Fibroblast of skin of scalp (primary cell): Measurements from ENCODE around the gene THAP12.
"Not testable (repeated sequence)": the region's sequence is repeated elsewhere in the genome, so short reads cannot be mapped to it uniquely, and the experiment has no call there.

Source experiments
- DNase-seq: peaks from one replicate; pipeline ENCODE4 v3.0.0-alpha.2; 2013

The THAP12 gene

DNA sequence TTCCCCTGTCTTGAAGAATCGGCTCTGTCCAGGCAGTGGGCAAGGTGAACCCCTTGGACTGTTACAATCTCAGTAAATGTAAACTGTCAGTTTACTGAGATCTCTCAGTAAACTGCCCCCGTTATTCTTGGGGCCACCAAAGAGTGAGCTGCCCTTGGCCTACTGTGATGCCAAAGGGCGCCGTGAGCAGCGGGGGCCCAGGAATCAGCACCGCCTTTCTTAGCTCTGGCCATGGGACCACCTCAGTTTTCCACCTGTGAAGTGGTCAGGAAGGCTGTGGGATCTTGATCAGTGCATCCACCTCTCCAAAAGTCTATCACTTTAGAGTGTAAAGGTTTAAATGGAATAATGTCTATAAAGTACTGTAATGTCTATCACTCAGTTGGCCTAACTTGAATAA, 57.1 kb downstream of the THAP12 start:
- DNase-seq, result no peak

DNA sequence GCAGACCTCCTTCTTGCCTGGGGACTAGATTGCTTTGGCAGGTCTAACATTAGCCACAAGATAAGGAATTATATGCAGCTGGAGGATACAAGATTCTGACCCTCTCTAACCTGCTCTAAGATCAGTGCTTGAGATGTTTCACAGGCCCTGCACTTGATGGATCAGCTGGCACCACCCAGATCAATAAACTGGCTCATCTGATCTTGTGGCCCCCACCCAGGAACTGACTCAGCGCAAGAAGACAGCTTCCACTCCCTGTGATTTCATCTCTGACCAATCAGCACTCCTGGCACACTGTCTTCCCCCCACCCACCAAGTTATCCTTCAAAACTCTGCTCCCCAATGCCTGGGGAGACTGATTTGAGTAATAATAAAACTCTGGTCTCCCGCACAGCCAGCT, 57.6 kb downstream of the THAP12 start:
- DNase-seq, result not testable (repeated sequence)

DNA sequence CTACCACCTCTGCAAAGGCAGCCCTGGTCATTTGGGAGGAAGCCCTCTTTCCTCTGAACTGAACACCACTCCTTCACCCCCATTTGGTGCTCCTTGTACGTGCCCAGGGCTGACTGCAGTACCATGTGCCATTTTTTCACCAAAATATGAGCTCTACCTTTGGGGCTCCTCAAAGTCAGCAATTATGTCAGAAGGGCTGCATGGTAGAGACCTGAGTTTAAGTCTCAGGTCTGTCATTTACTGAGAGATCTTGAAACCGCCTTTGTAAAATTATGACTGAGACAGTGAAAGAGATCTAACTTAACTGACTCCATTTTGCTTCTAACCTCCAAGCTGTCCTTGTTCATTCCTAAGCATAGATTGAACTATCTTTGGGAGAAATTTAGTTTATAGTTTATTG, 58.0 kb downstream of the THAP12 start:
- no peak for DNase-seq

DNA sequence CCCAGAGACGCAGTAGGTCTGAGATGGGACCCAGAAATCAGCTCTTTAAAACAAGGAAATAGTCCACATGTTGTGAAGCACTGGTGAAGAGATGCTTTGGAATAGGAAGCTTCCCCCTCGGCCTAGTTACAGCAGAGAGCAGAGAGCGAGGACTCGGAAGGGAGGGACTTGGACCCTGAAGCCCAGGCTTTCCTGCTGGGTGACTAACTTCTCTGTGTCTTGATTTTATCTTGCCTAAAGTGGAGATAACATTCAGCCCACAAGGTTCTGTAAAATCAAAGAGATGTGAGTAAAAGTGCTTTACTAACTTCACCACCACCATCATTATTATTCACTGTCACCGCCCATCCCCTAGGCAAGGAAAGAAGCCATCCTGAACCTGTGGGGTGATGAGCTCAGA, 58.4 kb downstream of the THAP12 start:
- DNase-seq, result no peak

DNA sequence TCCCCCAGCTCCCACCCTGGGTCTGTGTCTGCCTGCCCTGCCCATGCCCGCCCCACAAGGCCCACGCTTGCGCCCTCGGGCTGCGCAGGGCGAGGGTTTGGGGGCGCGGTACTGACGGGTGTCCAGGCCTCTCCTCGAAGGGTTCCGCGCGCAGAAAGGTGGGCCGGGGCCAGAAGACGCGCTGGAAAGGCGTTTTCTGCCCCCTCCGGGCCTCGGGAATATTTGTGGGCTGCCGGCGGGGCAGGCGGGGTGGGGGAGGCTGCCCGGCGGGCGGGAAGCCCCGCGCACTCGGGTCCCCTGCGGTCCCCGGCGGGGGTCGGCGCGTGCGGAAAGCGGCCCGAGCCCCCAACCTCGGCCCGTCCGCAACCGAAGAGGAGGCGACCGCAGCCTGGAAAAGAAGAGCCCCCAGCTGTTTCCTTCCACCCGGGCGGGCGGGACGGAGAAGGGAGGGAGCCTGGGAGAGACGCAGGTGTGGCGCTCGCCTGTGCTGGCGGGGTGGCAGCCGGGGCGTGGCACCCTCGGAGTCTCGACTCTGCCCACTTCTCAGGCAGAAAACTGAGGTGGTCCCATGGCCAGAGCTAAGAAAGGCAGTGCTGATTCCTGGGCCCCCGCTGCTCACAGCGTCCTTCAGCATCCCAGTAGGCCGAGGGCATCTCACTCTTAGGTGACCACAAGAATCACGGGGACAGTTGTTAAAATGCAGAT, 59.0 kb downstream of the THAP12 start:
- no peak for DNase-seq

DNA sequence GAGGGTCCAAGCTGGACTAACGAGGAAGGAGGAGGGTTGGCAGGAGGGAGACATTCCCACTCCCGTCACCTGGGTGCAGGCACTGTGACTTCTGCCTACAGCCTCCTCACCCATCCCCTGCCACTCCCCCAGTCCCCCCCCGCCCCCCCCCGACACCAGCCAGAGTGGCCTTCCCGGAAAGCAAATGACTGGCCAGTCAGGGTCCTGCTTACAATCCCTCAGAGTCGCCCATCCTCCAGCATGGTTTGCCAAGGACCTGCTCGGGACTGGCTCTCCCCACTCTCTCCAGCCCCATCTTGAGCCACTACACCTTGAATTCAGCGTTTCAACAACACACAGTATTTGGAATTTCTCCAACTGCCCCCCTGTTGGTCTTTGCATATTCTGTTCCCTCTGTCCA, 59.6 kb downstream of the THAP12 start:
- DNase-seq, result no peak

DNA sequence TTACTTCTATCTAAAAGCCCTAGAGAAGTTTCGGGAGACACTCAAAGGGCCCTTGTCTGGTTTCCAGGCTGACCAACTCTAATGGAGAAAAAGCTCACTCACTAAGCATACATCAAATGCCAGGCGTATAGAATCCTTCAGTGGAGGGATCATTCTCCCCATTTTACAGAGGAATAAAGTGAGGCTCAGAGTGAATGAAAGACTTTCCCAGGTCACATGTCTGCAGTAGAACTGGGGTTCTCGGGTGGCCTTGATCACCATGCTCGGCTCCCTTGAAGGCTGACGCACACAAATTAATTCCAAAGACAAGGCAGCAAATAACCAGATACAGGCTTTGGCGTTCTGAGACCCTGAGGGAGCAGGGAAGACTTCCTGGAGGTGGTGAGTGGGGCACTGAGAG, 60.0 kb downstream of the THAP12 start:
- DNase-seq, result no peak

DNA sequence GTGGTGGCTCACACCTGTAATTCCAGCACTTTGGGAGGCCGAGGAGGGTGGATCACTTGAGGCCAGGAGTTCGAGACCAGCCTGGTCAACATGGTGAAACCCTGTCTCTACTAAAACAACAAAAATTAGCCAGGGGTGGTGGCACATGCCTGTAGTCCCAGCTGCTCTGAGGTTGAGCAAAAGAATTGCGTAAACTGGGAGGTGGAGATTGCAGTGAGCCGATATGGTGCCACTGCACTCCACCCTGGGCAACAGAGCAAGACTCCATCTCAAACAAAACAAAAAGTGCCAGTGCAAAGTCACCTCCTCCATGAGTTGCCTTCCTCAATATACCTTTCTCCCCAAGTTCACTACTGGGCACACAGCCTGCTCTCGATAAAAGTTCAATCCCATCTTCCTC, 61.1 kb downstream of the THAP12 start:
- DNase-seq, result not testable (repeated sequence)

DNA sequence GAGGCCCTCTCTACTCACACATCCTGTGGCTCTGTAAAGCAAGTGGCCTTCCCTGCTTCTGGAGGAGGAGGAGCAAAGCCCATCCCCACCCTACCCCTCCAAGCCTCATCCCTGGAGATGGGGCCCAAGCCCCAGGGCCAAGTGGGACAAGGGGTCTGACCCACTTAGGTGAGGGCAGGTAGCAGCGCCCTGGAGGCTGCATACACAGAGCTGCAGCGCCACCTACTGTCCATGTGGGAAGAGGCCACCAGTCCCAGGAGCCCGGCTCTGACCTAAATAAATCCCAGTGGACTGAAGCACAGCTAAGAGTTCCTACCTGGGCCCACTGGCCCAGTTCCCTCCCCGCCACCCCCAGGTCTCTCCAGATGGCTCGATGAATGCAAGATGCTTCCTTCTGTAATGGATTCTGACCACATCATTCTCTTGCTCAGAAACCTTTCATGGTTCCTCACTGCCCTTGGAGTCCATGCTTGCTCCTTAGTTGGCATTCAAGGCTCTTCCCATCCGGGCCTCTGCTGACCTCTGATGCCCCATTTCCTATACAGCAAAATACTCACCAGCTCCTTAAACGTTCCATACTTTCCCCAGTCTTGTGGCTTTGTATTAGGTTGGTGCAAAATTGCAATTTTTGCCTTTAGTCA, 62.1 kb downstream of the THAP12 start:
- DNase-seq, result peak; percentile 61

DNA sequence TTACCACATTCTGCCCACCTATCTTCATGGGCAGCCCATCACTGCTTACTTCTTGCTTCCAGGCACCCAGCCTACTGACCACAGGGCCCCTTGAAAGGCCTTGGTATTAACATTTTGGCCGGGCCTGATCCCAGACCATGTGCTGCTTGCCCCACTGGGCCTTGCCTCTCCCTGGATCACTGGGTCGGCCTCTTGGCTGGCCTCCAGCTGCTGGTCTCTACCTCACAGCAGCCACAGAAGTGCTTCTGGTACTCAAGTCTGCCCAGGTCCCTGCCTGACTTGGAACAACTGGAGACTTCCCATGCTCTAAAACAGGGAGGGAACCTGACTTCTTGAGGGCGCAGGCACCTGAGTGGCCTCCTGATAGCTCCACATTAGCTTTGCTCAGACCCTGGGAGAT, 63.6 kb downstream of the THAP12 start:
- no peak for DNase-seq

DNA sequence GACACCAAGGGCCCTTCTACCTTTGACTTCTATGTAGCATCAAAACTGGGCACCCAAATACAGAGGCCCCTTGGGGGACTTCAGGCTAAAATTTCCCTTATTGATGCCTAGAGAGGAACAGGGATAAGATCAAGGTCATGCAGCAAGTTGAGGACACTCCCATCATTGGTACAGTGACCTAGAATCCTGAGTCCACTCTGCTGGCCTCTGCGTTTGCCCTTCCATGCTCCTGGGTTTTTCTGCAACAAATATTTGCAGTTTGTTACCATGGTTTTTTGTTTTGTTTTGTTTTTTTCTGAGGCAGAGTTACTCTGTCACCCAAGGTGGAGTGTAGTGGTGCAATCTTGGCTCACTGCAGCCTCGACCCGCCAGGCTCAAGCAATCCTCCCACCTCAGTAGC, 64.2 kb downstream of the THAP12 start:
- no peak for DNase-seq

DNA sequence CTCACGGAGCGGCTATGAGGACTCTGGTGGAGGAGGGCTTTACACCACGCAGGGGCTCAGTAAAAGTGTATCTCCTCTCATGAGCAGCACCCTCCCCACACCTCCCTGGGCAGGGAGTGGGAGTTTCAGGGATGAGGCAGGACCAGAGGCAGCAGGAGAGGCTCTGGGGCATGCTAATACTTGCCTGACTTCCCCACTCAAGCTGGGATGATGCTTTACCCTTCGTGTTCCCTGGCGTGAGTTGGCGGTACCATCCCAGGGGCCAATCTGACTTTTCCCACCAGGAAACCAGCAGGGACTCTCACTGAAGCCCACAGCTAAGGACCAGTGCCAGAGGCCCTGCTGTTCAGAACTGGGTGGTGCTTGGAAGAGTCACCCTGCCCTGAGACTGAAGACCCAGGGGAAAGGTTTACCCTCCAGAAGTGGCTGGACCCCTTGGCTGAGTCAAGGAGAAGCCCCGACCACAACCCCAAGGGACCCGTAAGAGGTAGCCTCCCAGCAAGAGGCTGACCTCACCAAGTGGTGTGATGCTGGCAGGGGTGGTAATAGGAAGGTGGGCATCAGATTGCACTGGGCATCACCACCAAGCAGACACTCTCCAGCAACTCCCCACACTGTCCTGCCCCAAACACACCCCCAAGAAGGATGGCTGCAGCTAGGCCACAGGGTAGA, 65.6 kb downstream of the THAP12 start:
- DNase-seq, result peak; percentile 6

DNA sequence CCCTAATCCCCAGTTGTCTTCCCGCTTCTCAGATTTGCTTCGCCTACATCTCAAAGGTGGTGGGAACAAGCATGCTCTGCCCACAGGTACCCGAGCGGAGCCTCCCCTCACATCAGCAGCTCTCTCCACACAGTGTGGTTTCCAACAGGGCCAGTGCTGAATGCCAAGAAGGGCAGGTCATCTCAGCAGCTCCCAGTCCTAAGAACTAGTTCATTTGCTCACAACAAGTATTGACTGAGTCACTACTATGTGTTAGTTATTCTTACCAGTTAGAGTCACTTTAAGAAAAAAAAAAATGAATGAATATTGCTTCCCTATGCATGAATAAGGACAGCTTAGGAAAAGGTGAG, 66.2 kb downstream of the THAP12 start:
- peak; percentile 76 for DNase-seq

DNA sequence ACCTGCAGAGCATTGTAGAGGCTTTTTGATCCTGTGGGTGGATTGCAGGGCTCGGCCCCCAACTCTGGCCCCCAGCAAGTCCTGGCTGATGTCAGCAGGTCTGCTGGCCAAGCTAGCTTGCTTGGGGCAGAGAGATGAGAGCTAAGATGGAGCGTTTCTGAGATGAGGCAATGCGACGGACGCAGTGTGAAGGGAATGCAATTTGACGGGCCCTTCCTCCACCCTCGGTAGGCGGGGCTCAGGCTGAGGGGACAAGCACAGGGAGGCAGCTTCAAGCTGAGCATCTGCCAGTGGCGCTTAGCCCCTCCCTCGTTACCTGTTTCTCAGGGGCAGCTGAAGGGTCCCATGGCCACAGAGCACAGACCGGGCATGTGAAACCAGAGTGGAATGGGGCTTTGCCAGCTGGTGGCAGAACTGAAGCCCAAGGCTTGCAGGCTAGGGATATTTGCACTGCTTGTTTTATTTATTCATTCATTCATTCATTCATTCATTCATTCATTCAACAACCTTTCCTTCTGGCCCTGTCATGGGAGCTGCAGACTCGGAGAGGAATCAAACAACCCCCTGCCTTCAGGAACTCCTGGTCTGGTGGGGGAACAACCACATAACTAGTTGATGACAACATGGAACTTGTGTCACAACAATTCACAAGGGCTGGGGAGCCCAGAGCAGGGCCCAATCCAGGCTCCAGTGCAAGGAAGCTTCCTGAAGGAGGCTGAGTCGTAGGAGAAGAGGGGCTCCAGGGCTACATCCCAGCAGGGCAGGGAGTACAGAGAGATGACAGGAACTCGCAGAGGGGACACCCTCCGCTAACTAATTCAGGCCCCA, 66.8 kb downstream of the THAP12 start:
- peak; percentile 74 for DNase-seq

DNA sequence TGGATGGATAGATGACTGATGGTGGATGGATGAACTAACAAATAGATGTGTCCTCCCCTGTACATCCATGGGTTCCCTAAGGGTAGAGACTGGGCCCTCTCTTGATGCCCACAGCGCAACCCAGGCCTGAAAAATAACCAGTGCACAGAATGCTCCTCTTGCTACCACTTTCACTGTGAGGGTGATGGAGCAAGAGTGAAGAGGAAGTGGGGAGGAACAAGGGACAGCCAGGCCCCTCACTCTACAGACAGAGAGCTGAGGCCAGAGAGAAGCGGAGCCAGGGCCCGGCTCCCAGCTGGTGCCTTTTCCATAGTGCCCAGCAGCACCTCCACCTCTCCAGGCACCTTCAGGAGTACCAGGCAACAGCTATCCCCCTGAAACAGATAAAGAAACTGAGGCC, 67.7 kb downstream of the THAP12 start:
- no peak for DNase-seq

DNA sequence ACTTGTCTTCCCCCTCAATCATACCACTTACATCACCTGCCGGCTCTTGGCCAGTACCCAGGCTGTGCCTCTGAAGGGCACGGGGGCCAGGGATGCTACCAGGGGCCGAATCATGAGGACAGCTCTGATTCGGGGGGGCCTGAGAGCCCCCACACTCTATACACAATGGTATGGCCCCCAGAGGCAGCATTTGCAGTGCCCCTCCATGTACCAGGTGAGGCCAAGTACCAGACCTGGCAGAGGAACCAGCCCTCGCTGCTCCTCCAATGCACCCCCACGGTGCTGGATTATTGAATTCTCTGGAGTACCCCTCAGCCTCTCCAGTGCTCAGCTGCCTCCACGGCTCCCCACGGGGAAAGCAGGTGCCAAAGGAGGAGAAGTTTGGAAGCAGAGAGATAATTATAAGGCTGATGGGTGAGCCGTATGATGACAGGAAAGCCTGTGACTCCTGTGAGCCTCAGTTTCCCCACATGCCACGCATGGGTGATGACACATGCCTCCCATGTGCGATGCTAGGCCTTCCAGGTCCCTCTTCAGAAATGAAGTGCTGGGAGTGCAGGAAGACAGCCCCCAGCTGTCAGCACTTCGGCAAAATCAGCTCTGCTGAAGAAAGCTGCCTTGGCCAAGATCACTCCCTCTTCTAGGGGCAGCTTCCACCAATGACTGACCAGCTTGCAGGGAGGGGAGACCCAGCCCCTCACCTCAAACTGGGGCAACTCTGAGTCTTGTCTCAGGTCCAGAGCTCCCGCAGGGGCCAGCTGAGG, 69.9 kb downstream of the THAP12 start:
- no peak for DNase-seq

DNA sequence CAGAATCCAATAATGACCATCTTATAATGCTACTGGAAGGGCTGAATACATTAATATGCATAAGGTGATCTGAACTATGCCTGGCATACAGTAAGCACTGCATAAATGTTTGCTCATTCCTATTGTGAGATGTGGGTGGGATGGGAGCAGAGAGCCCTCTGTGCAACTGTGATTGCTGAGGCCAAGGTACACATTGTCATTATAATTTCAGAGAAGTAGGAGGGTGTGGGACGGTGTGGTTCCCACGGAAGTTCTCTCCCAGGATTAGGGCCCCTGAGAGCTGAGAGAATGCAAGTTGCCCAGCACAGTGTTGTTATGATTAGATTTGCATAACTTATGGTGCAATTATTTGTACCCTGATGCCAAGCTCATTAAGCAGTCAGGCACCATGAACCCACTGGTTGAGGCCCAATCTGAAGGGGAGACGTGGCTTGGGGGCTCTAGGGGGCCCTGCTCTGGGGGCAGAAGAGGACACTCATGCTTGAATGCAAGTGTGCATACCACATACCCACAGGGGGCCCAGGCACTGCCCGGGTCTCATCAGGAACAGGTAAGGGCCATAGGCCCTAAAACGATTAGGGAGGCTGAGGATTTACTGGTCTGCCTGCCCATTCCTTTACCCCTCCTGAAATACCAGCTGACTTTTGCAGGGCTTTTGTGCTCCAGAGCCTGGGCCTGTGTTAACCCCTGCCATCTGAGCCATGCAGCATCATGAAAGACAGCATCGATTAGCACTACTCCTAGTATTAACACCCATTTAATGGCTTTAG, 72.8 kb downstream of the THAP12 start:
- DNase-seq, result no peak

DNA sequence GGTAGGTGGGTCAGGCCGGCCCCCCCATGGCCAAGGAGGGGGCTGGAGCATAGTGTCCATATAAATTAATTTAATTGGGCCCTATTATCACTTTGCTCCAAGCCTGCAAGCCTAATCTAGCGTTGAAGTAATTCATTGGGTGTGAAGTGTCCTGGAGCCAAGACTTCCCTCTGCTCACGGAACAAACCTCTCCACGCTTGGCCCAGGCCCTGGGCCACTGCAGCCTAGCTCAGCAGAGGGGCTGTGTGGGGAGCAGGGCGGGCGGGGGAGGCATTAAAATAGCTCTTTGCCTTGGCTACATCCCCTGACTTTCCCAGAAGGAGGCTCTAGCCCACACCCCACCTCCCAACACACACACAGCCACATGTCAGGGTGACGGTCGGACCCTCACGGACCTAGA, 73.5 kb downstream of the THAP12 start:
- no peak for DNase-seq

DNA sequence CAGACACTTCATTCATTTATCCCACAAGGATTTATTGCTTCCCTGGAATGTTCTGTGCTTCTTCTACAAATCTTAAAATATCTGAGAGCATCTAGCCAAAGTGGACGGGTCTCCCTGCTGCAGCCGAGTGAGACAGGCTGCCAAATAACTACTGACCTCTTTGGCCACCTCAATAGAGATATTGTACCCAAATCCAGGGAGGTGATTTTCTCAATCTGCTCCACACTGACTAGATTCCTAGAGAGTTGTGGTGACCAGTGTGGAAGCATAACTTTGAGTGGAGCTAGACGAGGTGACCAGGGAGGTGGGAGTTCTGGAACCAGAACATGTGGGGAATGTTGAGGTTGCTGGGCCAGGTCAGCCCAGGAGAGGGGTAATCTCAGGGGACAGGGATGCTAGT, 77.5 kb downstream of the THAP12 start:
- no peak for DNase-seq

DNA sequence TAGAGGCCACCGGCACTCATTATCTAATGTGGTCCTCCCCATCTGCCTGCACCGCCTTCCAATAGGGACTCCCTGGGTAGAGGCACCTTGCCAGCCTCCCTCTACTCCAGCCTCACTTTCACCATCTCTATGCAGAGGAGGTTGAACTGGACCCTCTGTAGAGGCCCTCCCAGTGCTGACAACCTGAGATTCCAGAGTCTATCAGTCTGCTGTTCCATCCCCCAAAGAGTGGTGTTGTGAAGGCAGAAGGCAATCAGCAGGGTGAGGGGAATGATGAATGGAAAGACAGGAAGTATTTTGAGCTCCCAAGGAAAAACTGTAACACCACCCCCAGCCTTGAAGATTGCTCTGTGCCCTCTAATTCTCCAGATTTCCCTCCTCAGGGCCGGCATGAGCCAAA, 77.9 kb downstream of the THAP12 start:
- DNase-seq, result no peak
